ENCODE measurements around the gene SLC46A2. TPM values are rescaled to one million over a fixed set of nuclear protein-coding genes. Genes with fewer than 3 reads are reported as not detected.

The SLC46A2 gene
- total and polyA plus RNA-seq, 2 experiments from 2014 or later = 0.11 TPM; not detected in 1

- H4K20me1 ChIP-seq (replicated peaks; ENCODE audit: insufficient read depth) = no peaks in the 10 kb centered on the region; the same call in 1 of the 2 replicates
- TF ChIP-seq, protein P1, sequence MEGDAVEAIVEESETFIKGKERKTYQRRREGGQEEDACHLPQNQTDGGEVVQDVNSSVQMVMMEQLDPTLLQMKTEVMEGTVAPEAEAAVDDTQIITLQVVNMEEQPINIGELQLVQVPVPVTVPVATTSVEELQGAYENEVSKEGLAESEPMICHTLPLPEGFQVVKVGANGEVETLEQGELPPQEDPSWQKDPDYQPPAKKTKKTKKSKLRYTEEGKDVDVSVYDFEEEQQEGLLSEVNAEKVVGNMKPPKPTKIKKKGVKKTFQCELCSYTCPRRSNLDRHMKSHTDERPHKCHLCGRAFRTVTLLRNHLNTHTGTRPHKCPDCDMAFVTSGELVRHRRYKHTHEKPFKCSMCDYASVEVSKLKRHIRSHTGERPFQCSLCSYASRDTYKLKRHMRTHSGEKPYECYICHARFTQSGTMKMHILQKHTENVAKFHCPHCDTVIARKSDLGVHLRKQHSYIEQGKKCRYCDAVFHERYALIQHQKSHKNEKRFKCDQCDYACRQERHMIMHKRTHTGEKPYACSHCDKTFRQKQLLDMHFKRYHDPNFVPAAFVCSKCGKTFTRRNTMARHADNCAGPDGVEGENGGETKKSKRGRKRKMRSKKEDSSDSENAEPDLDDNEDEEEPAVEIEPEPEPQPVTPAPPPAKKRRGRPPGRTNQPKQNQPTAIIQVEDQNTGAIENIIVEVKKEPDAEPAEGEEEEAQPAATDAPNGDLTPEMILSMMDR (conservative IDR thresholded peaks at IDR 0.05; ENCODE audit: low read depth in 2 of 2) = no peak
- TF ChIP-seq, protein P2, sequence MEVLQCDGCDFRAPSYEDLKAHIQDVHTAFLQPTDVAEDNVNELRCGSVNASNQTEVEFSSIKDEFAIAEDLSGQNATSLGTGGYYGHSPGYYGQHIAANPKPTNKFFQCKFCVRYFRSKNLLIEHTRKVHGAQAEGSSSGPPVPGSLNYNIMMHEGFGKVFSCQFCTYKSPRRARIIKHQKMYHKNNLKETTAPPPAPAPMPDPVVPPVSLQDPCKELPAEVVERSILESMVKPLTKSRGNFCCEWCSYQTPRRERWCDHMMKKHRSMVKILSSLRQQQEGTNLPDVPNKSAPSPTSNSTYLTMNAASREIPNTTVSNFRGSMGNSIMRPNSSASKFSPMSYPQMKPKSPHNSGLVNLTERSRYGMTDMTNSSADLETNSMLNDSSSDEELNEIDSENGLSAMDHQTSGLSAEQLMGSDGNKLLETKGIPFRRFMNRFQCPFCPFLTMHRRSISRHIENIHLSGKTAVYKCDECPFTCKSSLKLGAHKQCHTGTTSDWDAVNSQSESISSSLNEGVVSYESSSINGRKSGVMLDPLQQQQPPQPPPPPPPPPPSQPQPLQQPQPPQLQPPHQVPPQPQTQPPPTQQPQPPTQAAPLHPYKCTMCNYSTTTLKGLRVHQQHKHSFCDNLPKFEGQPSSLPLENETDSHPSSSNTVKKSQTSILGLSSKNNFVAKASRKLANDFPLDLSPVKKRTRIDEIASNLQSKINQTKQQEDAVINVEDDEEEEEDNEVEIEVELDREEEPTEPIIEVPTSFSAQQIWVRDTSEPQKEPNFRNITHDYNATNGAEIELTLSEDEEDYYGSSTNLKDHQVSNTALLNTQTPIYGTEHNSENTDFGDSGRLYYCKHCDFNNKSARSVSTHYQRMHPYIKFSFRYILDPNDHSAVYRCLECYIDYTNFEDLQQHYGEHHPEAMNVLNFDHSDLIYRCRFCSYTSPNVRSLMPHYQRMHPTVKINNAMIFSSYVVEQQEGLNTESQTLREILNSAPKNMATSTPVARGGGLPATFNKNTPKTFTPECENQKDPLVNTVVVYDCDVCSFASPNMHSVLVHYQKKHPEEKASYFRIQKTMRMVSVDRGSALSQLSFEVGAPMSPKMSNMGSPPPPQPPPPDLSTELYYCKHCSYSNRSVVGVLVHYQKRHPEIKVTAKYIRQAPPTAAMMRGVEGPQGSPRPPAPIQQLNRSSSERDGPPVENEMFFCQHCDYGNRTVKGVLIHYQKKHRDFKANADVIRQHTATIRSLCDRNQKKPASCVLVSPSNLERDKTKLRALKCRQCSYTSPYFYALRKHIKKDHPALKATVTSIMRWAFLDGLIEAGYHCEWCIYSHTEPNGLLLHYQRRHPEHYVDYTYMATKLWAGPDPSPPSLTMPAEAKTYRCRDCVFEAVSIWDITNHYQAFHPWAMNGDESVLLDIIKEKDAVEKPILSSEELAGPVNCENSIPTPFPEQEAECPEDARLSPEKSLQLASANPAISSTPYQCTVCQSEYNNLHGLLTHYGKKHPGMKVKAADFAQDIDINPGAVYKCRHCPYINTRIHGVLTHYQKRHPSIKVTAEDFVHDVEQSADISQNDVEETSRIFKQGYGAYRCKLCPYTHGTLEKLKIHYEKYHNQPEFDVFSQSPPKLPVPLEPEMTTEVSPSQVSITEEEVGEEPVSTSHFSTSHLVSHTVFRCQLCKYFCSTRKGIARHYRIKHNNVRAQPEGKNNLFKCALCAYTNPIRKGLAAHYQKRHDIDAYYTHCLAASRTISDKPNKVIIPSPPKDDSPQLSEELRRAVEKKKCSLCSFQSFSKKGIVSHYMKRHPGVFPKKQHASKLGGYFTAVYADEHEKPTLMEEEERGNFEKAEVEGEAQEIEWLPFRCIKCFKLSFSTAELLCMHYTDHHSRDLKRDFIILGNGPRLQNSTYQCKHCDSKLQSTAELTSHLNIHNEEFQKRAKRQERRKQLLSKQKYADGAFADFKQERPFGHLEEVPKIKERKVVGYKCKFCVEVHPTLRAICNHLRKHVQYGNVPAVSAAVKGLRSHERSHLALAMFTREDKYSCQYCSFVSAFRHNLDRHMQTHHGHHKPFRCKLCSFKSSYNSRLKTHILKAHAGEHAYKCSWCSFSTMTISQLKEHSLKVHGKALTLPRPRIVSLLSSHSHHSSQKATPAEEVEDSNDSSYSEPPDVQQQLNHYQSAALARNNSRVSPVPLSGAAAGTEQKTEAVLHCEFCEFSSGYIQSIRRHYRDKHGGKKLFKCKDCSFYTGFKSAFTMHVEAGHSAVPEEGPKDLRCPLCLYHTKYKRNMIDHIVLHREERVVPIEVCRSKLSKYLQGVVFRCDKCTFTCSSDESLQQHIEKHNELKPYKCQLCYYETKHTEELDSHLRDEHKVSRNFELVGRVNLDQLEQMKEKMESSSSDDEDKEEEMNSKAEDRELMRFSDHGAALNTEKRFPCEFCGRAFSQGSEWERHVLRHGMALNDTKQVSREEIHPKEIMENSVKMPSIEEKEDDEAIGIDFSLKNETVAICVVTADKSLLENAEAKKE (CRISPR knock-in tag; IDR thresholded peaks at IDR 0.05) = no peak
- TF ChIP-seq JUNB (IDR thresholded peaks at IDR 0.05; ENCODE audit: unreplicated experiment) (no peak), EZH2phosphoT487 (IDR thresholded peaks at IDR 0.05; ENCODE audit: unreplicated experiment) (no peak), NANOG (IDR thresholded peaks at IDR 0.05; ENCODE audit: borderline replicate concordance) (no peak), ZNF331 (CRISPR knock-in tag; IDR thresholded peaks at IDR 0.05; ENCODE audit: low read depth) (no peak)
- no peak overlapping the region for H2AFZ ChIP-seq
- no peaks in the 10 kb centered on the region for H3K9me3 Mint-ChIP-seq
- no peak overlapping the region for H3K4me2 ChIP-seq
- H3K36me3 ChIP-seq (ENCODE audit: insufficient read depth) = no peaks in the 10 kb centered on the region; the same call in 1 of the 2 replicates
- H3K27ac ChIP-seq (ENCODE audit: low read depth) = no peak overlapping the region
- no peak overlapping the region for H3K27ac Mint-ChIP-seq
- H3K4me1 Mint-ChIP-seq = peaks cover 13% of the 10 kb centered on the region
- no peak for DNase-seq (ENCODE audit: low spot score)
- peaks cover 2% of the 10 kb centered on the region; the same call in 1 of the 2 replicates for H3K4me1 ChIP-seq (ENCODE audit: insufficient read depth)
- no peaks in the 10 kb centered on the region for H3K27me3 ChIP-seq (ENCODE audit: insufficient read depth)
- H3F3A ChIP-seq (replicated peaks; ENCODE audit: low read depth) = no peaks in the 10 kb centered on the region
- ATAC-seq = no peak
- no peaks in the 10 kb centered on the region for H3K9me2 ChIP-seq (ENCODE audit: insufficient read depth)
- H3K36me3 Mint-ChIP-seq (ENCODE audit: low read depth) = peaks cover 2% of the 10 kb centered on the region; the same call in 1 of the 3 replicates
- H3K4me3 ChIP-seq = no peak overlapping the region
- peaks cover 4% of the 10 kb centered on the region for H3K27me3 Mint-ChIP-seq (ENCODE audit: insufficient read depth, low read depth, poor library complexity)
- no peaks in the 10 kb centered on the region for H3K79me2 ChIP-seq (replicated peaks; ENCODE audit: insufficient read depth)
- H3K4me3 Mint-ChIP-seq = no peak overlapping the region
Observed at GRCh38 chr9:112853882-112854585, 36.6 kb downstream of the SLC46A2 start.
